OCI-LY1 (cell line): Measurements from ENCODE around the gene TNS4.

Experiments used
- H2AFZ ChIP-seq: fragments of 200-600 bp; sonication (generic), shearing (Covaris generic); 2 replicates; pipeline ENCODE4 v1.6.0; 2014; ENCODE audit warnings: antibody characterized with exemption, mild to moderate bottlenecking, low read length
- H3F3A ChIP-seq: fragments of 200-600 bp; sonication (generic), shearing (Covaris generic); 2 replicates; pipeline ENCODE4 v1.6.0; 2014; ENCODE audit warnings: mild to moderate bottlenecking, antibody characterized with exemption, low read length, moderate library complexity; ENCODE audit not compliant: insufficient read depth
- H3K27ac ChIP-seq: fragments of 200-600 bp; sonication (generic); 2 replicates; pipeline ENCODE4 v1.5.1; 2014; ENCODE audit warnings: low read length, mixed run types, mild to moderate bottlenecking, low read depth; ENCODE audit not compliant: poor library complexity, severe bottlenecking
- H3K27me3 ChIP-seq: fragments of 200-600 bp; sonication (generic); 2 replicates; pipeline ENCODE4 v1.6.0; 2014; ENCODE audit warnings: antibody characterized with exemption, mild to moderate bottlenecking, low read length, moderate library complexity; ENCODE audit not compliant: insufficient read depth
- H3K36me3 ChIP-seq: fragments of 200-600 bp; sonication (generic); 2 replicates; pipeline ENCODE4 v1.6.1; 2014; ENCODE audit warnings: mild to moderate bottlenecking, antibody characterized with exemption, low read length, moderate library complexity, mixed read lengths; ENCODE audit not compliant: insufficient read depth
- H3K4me1 ChIP-seq: fragments of 200-600 bp; sonication (generic); 2 replicates; pipeline ENCODE4 v1.5.1; 2014; ENCODE audit warnings: mild to moderate bottlenecking, low read length, moderate library complexity; ENCODE audit not compliant: insufficient read depth, severe bottlenecking
- H3K4me2 ChIP-seq: fragments of 200-600 bp; sonication (generic), shearing (Covaris generic); 2 replicates; pipeline ENCODE4 v1.6.1; 2014; ENCODE audit warnings: low read length
- H3K4me3 ChIP-seq: fragments of 200-600 bp; sonication (generic); 2 replicates; pipeline ENCODE4 v1.5.1; 2014; ENCODE audit warnings: low read length, low read depth, mild to moderate bottlenecking, mixed read lengths; ENCODE audit not compliant: poor library complexity, severe bottlenecking
- H3K79me2 ChIP-seq: fragments of 200-600 bp; shearing (Covaris generic); 2 replicates; pipeline ENCODE4 v1.6.1; 2016; ENCODE audit warnings: mixed run types, low read length, mixed read lengths; ENCODE audit not compliant: insufficient read depth
- H3K9ac ChIP-seq: fragments of 200-600 bp; sonication (generic), shearing (Covaris generic); 2 replicates; pipeline ENCODE4 v1.6.1; 2014; ENCODE audit warnings: mild to moderate bottlenecking, low read length, mixed read lengths
- H3K9me2 ChIP-seq: fragments of 200-600 bp; sonication (generic), shearing (Covaris generic); 2 replicates; pipeline ENCODE4 v1.6.1; 2014; ENCODE audit warnings: low read depth, mild to moderate bottlenecking, low read length, mixed read lengths
- H3K9me3 ChIP-seq: fragments of 200-600 bp; shearing (Covaris generic); 2 replicates; pipeline ENCODE4 v1.6.1; 2014; ENCODE audit warnings: low read length, mixed read lengths
- H4K20me1 ChIP-seq: fragments of 200-600 bp; sonication (generic), shearing (Covaris generic); 2 replicates; pipeline ENCODE4 v1.6.0; 2016; ENCODE audit warnings: mild to moderate bottlenecking, low read length; ENCODE audit not compliant: insufficient read depth
- EZH2 ChIP-seq: fragments of 200-600 bp; sonication (generic), shearing (Covaris generic); IDR thresholded peaks from 2 replicates; pipeline ENCODE4 v1.8.0; 2017; ENCODE audit warnings: borderline replicate concordance, mixed run types, mild to moderate bottlenecking, antibody characterized with exemption, low read length, moderate library complexity, mixed read lengths
- TF ChIP-seq, protein P1 (sequence below): fragments of 200-600 bp; sonication (generic), shearing (Covaris generic); IDR thresholded peaks from 2 replicates; pipeline ENCODE4 v1.5.1; 2017; ENCODE audit warnings: mild to moderate bottlenecking, antibody characterized with exemption, low read length, moderate library complexity, mixed read lengths

TNS4 gene

DNA sequence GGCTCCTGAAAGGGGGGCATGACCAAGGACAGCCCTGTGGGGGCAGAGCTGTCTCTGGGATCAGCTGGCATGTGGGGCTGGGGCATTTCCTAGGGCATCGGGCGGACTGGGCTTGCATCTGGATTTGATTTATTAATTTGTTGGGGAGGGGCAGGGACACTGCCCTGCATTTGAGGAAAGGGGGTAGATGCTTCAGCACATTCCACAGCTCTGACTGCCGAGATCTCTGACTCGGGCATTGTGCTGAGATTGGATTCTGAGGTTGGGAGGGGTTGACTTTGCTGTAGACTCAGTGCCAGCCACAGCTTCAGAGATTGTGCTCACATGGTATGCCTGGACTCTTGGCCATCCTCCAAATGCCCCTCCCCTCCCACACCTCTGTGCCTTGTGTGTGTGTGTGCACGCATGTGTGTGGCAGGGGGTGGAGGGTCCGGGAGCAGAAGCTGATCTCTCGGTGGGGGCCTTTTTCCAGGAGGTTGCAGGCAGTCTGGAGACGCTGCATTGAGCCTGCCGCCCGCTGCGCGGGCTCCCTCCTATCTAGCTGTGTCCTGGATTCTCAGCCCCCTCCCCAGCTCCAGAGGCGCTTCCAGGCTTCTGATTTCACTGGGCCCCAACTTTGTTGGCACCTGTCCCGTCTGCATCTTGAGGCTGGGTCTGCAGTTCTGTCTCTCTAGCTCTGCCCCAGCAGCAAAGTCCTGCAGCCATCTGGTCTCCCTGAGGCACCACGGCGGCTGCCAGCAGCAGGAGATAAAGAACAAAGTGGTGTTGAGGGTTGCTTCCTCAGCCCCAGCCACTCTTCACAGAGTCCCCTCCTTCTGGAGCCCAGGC lies 43.2 kb downstream of the TNS4 start:
- H3K79me2 ChIP-seq = no peaks in the 10 kb centered on the region
- no peaks in the 10 kb centered on the region for H4K20me1 ChIP-seq
- no peak overlapping the region for H2AFZ ChIP-seq
- H3K4me1 ChIP-seq = no peaks in the 10 kb centered on the region
- no peak for TF ChIP-seq EZH2
- TF ChIP-seq, protein P1, sequence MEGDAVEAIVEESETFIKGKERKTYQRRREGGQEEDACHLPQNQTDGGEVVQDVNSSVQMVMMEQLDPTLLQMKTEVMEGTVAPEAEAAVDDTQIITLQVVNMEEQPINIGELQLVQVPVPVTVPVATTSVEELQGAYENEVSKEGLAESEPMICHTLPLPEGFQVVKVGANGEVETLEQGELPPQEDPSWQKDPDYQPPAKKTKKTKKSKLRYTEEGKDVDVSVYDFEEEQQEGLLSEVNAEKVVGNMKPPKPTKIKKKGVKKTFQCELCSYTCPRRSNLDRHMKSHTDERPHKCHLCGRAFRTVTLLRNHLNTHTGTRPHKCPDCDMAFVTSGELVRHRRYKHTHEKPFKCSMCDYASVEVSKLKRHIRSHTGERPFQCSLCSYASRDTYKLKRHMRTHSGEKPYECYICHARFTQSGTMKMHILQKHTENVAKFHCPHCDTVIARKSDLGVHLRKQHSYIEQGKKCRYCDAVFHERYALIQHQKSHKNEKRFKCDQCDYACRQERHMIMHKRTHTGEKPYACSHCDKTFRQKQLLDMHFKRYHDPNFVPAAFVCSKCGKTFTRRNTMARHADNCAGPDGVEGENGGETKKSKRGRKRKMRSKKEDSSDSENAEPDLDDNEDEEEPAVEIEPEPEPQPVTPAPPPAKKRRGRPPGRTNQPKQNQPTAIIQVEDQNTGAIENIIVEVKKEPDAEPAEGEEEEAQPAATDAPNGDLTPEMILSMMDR = no peak
- H3K4me2 ChIP-seq = no peak overlapping the region
- no peaks in the 10 kb centered on the region for H3K9me2 ChIP-seq
- no peak overlapping the region for H3K9ac ChIP-seq
- H3K9me3 ChIP-seq = no peaks in the 10 kb centered on the region
- H3K27ac ChIP-seq = no peak overlapping the region
- H3K27me3 ChIP-seq = peaks cover 6% of the 10 kb centered on the region
- H3K4me3 ChIP-seq = no peak overlapping the region
- no peaks in the 10 kb centered on the region for H3K36me3 ChIP-seq
- no peaks in the 10 kb centered on the region for H3F3A ChIP-seq

DNA sequence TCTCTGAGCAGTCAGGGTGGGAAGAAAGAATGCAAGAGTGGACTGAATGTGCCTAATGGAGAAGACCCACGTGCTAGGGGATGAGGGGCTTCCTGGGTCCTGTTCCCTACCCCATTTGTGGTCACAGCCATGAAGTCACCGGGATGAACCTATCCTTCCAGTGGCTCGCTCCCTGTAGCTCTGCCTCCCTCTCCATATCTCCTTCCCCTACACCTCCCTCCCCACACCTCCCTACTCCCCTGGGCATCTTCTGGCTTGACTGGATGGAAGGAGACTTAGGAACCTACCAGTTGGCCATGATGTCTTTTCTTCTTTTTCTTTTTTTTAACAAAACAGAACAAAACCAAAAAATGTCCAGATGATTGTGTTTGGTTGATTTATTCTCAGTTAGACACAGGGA lies 44.1 kb downstream of the TNS4 start:
- H4K20me1 ChIP-seq = no peaks in the 10 kb centered on the region
- no peak overlapping the region for H3K27ac ChIP-seq
- no peak for TF ChIP-seq EZH2
- TF ChIP-seq, protein P1 = no peak
- no peaks in the 10 kb centered on the region for H3K9me2 ChIP-seq
- H3F3A ChIP-seq = no peaks in the 10 kb centered on the region
- H2AFZ ChIP-seq = no peak overlapping the region
- H3K9ac ChIP-seq = no peak overlapping the region
- no peaks in the 10 kb centered on the region for H3K36me3 ChIP-seq
- no peaks in the 10 kb centered on the region for H3K4me1 ChIP-seq
- H3K9me3 ChIP-seq = no peaks in the 10 kb centered on the region
- H3K4me2 ChIP-seq = no peak overlapping the region
- peaks cover 6% of the 10 kb centered on the region for H3K27me3 ChIP-seq
- H3K4me3 ChIP-seq = no peak overlapping the region
- H3K79me2 ChIP-seq = no peaks in the 10 kb centered on the region

DNA sequence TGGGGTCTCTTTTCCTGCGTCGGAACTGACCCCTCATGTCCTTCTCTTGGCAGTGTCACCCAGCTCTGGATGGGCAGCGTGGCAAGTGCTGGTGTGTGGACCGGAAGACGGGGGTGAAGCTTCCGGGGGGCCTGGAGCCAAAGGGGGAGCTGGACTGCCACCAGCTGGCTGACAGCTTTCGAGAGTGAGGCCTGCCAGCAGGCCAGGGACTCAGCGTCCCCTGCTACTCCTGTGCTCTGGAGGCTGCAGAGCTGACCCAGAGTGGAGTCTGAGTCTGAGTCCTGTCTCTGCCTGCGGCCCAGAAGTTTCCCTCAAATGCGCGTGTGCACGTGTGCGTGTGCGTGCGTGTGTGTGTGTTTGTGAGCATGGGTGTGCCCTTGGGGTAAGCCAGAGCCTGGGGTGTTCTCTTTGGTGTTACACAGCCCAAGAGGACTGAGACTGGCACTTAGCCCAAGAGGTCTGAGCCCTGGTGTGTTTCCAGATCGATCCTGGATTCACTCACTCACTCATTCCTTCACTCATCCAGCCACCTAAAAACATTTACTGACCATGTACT lies 44.9 kb downstream of the TNS4 start:
- Histone ChIP-seq H4K20me1 (no peaks in the 10 kb centered on the region), H3K36me3 (no peaks in the 10 kb centered on the region), H3F3A (no peaks in the 10 kb centered on the region)

More for the DNA sequence above, 44.9 kb downstream of the TNS4 start:
- Histone ChIP-seq H3K9ac (no peak overlapping the region), H3K79me2 (no peaks in the 10 kb centered on the region), H2AFZ (no peak overlapping the region), H3K4me3 (no peak overlapping the region), H3K9me3 (no peaks in the 10 kb centered on the region), H3K9me2 (no peaks in the 10 kb centered on the region), H3K27ac (no peak overlapping the region), H3K4me2 (no peak overlapping the region), H3K27me3 (peaks cover 9% of the 10 kb centered on the region), H3K4me1 (no peaks in the 10 kb centered on the region)
- no peak for TF ChIP-seq EZH2
- TF ChIP-seq, protein P1 = no peak
